ENCODE results near the gene MIPOL1.

Gene MIPOL1

GRCh38 chr14:37413504-37414003 lies 215.8 kb downstream of the MIPOL1 start:
- Mint-ChIP-seq H3K4me3 (no peak overlapping the region), H3K4me1 (no peaks in the 10 kb centered on the region), H3K27ac (no peak overlapping the region)

GRCh38 chr14:37416264-37416663 lies 218.5 kb downstream of the MIPOL1 start:
- H3K27ac Mint-ChIP-seq = no peak overlapping the region
- H3K36me3 Mint-ChIP-seq = no peaks in the 10 kb centered on the region
- peaks cover 3% of the 10 kb centered on the region for H3K9me3 Mint-ChIP-seq
- H3K4me1 Mint-ChIP-seq = no peaks in the 10 kb centered on the region
- no peak overlapping the region for H3K4me3 Mint-ChIP-seq
- H3K27me3 Mint-ChIP-seq = no peaks in the 10 kb centered on the region
- no peak for ATAC-seq

More at GRCh38 chr14:37413504-37414003, 215.8 kb downstream of the MIPOL1 start:
- Mint-ChIP-seq H3K27me3 (no peaks in the 10 kb centered on the region), H3K9me3 (peaks cover 3% of the 10 kb centered on the region), H3K36me3 (no peaks in the 10 kb centered on the region)
- ATAC-seq = no peak

- no peak overlapping the region for H3K27ac Mint-ChIP-seq
- peaks cover 3% of the 10 kb centered on the region for H3K9me3 Mint-ChIP-seq
- H3K27me3 Mint-ChIP-seq = no peaks in the 10 kb centered on the region
- no peaks in the 10 kb centered on the region for H3K36me3 Mint-ChIP-seq
- no peaks in the 10 kb centered on the region for H3K4me1 Mint-ChIP-seq
- no peak overlapping the region for H3K4me3 Mint-ChIP-seq
- ATAC-seq = no peak
Measured at GRCh38 chr14:37417151-37417550, 219.4 kb downstream of the MIPOL1 start.

GRCh38 chr14:37417833-37418232 lies 220.1 kb downstream of the MIPOL1 start:
- Mint-ChIP-seq H3K9me3 (peaks cover 3% of the 10 kb centered on the region), H3K4me1 (no peaks in the 10 kb centered on the region), H3K27me3 (no peaks in the 10 kb centered on the region), H3K27ac (no peak overlapping the region), H3K4me3 (no peak overlapping the region), H3K36me3 (no peaks in the 10 kb centered on the region)
- ATAC-seq = no peak

- no peaks in the 10 kb centered on the region for H3K4me1 Mint-ChIP-seq
- no peak for ATAC-seq
- no peaks in the 10 kb centered on the region for H3K36me3 Mint-ChIP-seq
- H3K9me3 Mint-ChIP-seq = peaks cover 3% of the 10 kb centered on the region
- no peak overlapping the region for H3K4me3 Mint-ChIP-seq
- no peak overlapping the region for H3K27ac Mint-ChIP-seq
- no peaks in the 10 kb centered on the region for H3K27me3 Mint-ChIP-seq
Measured at GRCh38 chr14:37420622-37421021, 222.9 kb downstream of the MIPOL1 start.

- H3K36me3 Mint-ChIP-seq = no peaks in the 10 kb centered on the region
Measured at GRCh38 chr14:37422319-37422718, 224.6 kb downstream of the MIPOL1 start.

GRCh38 chr14:37422748-37423147 lies 225.0 kb downstream of the MIPOL1 start:
- H3K9me3 Mint-ChIP-seq = no peaks in the 10 kb centered on the region
- H3K36me3 Mint-ChIP-seq = no peaks in the 10 kb centered on the region
- no peak for ATAC-seq
- no peaks in the 10 kb centered on the region for H3K27me3 Mint-ChIP-seq
- H3K4me1 Mint-ChIP-seq = no peaks in the 10 kb centered on the region
- H3K4me3 Mint-ChIP-seq = no peak overlapping the region
- H3K27ac Mint-ChIP-seq = no peak overlapping the region

More at GRCh38 chr14:37422319-37422718, 224.6 kb downstream of the MIPOL1 start:
- H3K4me3 Mint-ChIP-seq = no peak overlapping the region
- no peak overlapping the region for H3K27ac Mint-ChIP-seq
- no peaks in the 10 kb centered on the region for H3K27me3 Mint-ChIP-seq
- no peaks in the 10 kb centered on the region for H3K9me3 Mint-ChIP-seq
- H3K4me1 Mint-ChIP-seq = no peaks in the 10 kb centered on the region
- no peak for ATAC-seq

GRCh38 chr14:37428954-37429353 lies 231.2 kb downstream of the MIPOL1 start:
- no peaks in the 10 kb centered on the region for H3K27me3 Mint-ChIP-seq
- H3K4me3 Mint-ChIP-seq = no peak overlapping the region
- peaks cover 7% of the 10 kb centered on the region for H3K9me3 Mint-ChIP-seq
- H3K4me1 Mint-ChIP-seq = no peaks in the 10 kb centered on the region
- no peak for ATAC-seq
- no peaks in the 10 kb centered on the region for H3K36me3 Mint-ChIP-seq
- H3K27ac Mint-ChIP-seq = no peak overlapping the region

GRCh38 chr14:37429618-37430017 lies 231.9 kb downstream of the MIPOL1 start:
- no peaks in the 10 kb centered on the region for H3K27me3 Mint-ChIP-seq
- H3K4me1 Mint-ChIP-seq = no peaks in the 10 kb centered on the region
- no peak for ATAC-seq
- no peaks in the 10 kb centered on the region for H3K36me3 Mint-ChIP-seq
- no peak overlapping the region for H3K27ac Mint-ChIP-seq
- peaks cover 7% of the 10 kb centered on the region for H3K9me3 Mint-ChIP-seq
- no peak overlapping the region for H3K4me3 Mint-ChIP-seq

GRCh38 chr14:37434867-37435266 lies 237.1 kb downstream of the MIPOL1 start:
- no peak for ATAC-seq
- Mint-ChIP-seq H3K27me3 (no peaks in the 10 kb centered on the region), H3K27ac (no peak overlapping the region), H3K9me3 (peaks cover 10% of the 10 kb centered on the region), H3K36me3 (no peaks in the 10 kb centered on the region), H3K4me1 (no peaks in the 10 kb centered on the region), H3K4me3 (no peak overlapping the region)

- H3K27ac Mint-ChIP-seq = no peak overlapping the region
- H3K9me3 Mint-ChIP-seq = peaks cover 10% of the 10 kb centered on the region
- no peaks in the 10 kb centered on the region for H3K4me1 Mint-ChIP-seq
- ATAC-seq = no peak
- no peaks in the 10 kb centered on the region for H3K36me3 Mint-ChIP-seq
- H3K4me3 Mint-ChIP-seq = no peak overlapping the region
- no peaks in the 10 kb centered on the region for H3K27me3 Mint-ChIP-seq
Measured at GRCh38 chr14:37436519-37436918, 238.8 kb downstream of the MIPOL1 start.

- no peak overlapping the region for H3K4me3 Mint-ChIP-seq
- no peak for ATAC-seq
- H3K27me3 Mint-ChIP-seq = no peaks in the 10 kb centered on the region
- H3K36me3 Mint-ChIP-seq = no peaks in the 10 kb centered on the region
- no peak overlapping the region for H3K27ac Mint-ChIP-seq
- peaks cover 6% of the 10 kb centered on the region for H3K9me3 Mint-ChIP-seq
- H3K4me1 Mint-ChIP-seq = no peaks in the 10 kb centered on the region
Measured at GRCh38 chr14:37437490-37437889, 239.8 kb downstream of the MIPOL1 start.

GRCh38 chr14:37438444-37438843 lies 240.7 kb downstream of the MIPOL1 start:
- no peak for ATAC-seq
- no peak overlapping the region for H3K27ac Mint-ChIP-seq
- H3K27me3 Mint-ChIP-seq = no peaks in the 10 kb centered on the region
- no peaks in the 10 kb centered on the region for H3K36me3 Mint-ChIP-seq
- no peak overlapping the region for H3K4me3 Mint-ChIP-seq
- H3K9me3 Mint-ChIP-seq = peaks cover 3% of the 10 kb centered on the region
- H3K4me1 Mint-ChIP-seq = no peaks in the 10 kb centered on the region

GRCh38 chr14:37443461-37443860 lies 245.7 kb downstream of the MIPOL1 start:
- no peaks in the 10 kb centered on the region for H3K4me1 Mint-ChIP-seq
- no peak overlapping the region for H3K4me3 Mint-ChIP-seq
- H3K27ac Mint-ChIP-seq = no peak overlapping the region
- H3K9me3 Mint-ChIP-seq = no peaks in the 10 kb centered on the region
- no peaks in the 10 kb centered on the region for H3K27me3 Mint-ChIP-seq
- no peak for ATAC-seq
- no peaks in the 10 kb centered on the region for H3K36me3 Mint-ChIP-seq

GRCh38 chr14:37447883-37448391 lies 250.2 kb downstream of the MIPOL1 start:
- H3K27me3 Mint-ChIP-seq = no peaks in the 10 kb centered on the region
- no peak overlapping the region for H3K4me3 Mint-ChIP-seq
- no peak for ATAC-seq
- H3K9me3 Mint-ChIP-seq = peaks cover 2% of the 10 kb centered on the region
- no peaks in the 10 kb centered on the region for H3K36me3 Mint-ChIP-seq
- H3K27ac Mint-ChIP-seq = no peak overlapping the region
- no peaks in the 10 kb centered on the region for H3K4me1 Mint-ChIP-seq

- no peak for ATAC-seq
- no peaks in the 10 kb centered on the region for H3K27me3 Mint-ChIP-seq
- no peaks in the 10 kb centered on the region for H3K4me1 Mint-ChIP-seq
- H3K4me3 Mint-ChIP-seq = no peak overlapping the region
- H3K9me3 Mint-ChIP-seq = peaks cover 5% of the 10 kb centered on the region
- H3K27ac Mint-ChIP-seq = no peak overlapping the region
- no peaks in the 10 kb centered on the region for H3K36me3 Mint-ChIP-seq
Measured at GRCh38 chr14:37452323-37452722, 254.6 kb downstream of the MIPOL1 start.

GRCh38 chr14:37453985-37454384 lies 256.2 kb downstream of the MIPOL1 start:
- ATAC-seq = no peak
- Mint-ChIP-seq H3K27me3 (no peaks in the 10 kb centered on the region), H3K4me1 (no peaks in the 10 kb centered on the region), H3K4me3 (no peak overlapping the region), H3K36me3 (no peaks in the 10 kb centered on the region), H3K27ac (no peak overlapping the region), H3K9me3 (peaks cover 6% of the 10 kb centered on the region)

Data from stimulated activated memory B cell treated with anti-CD40 and anti-IgM and Interleukin-4, amounts not matched to agents 10 μg/mL and 1 μg/mL and 100 μg/mL, for 72 hours (primary cell).